Activated T-helper 1 cell treated with anti-CD3 and anti-CD28 coated beads, Interleukin-2, amount 50 U/mL, for 16 hours (primary cell): ENCODE results near the gene ACBD6.
"Not testable (repeated sequence)": the region's sequence is repeated elsewhere in the genome, so short reads cannot be mapped to it uniquely, and the experiment has no call there.

ENCODE experiments used
- DNase-seq, 2 donors: peaks; one replicate each; pipeline ENCODE4 v3.0.0-alpha.2; 2020; ENCODE audit warnings: low read depth in 1 of 2, low spot score in 1 of 2

The ACBD6 gene

GRCh38 chr1:180502361-180503279 is at the start of gene ACBD6:
ACBD6 (minus strand) TSS chr1:180502577; CDS start chr1:180502266, 311 bp downstream.
- peak; percentile 63 to 76 for DNase-seq

- DNase-seq: no peak
Observed at GRCh38 chr1:180551997-180552396, 49.6 kb upstream of the ACBD6 start.

- DNase-seq: no peak
Observed at GRCh38 chr1:180550241-180550640, 47.9 kb upstream of the ACBD6 start.

GRCh38 chr1:180549770-180550169 is 47.4 kb upstream of the ACBD6 start:
- DNase-seq: not testable (repeated sequence)

DNA sequence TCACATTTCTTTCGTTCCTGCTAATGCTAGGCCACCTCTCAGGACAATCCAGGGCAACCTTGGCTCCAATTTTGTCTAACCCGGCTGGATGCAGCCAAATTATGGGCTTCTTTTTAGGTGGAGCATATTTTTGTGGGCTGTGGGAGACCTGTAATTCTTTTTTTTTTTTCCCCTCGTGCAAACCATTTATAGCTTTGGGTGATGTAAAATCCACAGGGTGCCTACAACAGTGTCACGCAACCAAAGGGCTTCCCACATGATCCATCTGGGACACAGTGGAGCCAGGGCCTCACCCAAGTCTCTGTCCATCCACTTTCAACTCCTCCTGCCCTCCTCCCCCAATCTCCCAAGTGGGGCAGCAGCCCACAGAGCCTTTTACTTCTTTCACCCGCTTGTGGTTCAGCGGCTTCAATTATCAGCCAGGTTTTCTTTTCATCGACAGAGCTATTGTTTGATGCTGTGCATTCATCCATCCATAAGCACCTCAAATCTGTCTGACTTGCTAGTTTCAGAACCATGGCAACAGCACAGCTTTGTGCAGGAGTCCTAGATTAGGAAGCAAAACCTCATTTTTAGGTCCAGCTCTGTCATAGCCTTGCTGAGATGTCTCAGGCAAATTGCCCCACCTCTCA is 46.4 kb upstream of the ACBD6 start:
- no peak for DNase-seq

- DNase-seq: no peak
Observed at GRCh38 chr1:180545991-180546390, 43.6 kb upstream of the ACBD6 start.

GRCh38 chr1:180544050-180544449 is 41.7 kb upstream of the ACBD6 start:
- DNase-seq: no peak

GRCh38 chr1:180542838-180543145 is 40.4 kb upstream of the ACBD6 start:
- no peak for DNase-seq

GRCh38 chr1:180542113-180542837 is 39.9 kb upstream of the ACBD6 start:
- no peak for DNase-seq

DNA sequence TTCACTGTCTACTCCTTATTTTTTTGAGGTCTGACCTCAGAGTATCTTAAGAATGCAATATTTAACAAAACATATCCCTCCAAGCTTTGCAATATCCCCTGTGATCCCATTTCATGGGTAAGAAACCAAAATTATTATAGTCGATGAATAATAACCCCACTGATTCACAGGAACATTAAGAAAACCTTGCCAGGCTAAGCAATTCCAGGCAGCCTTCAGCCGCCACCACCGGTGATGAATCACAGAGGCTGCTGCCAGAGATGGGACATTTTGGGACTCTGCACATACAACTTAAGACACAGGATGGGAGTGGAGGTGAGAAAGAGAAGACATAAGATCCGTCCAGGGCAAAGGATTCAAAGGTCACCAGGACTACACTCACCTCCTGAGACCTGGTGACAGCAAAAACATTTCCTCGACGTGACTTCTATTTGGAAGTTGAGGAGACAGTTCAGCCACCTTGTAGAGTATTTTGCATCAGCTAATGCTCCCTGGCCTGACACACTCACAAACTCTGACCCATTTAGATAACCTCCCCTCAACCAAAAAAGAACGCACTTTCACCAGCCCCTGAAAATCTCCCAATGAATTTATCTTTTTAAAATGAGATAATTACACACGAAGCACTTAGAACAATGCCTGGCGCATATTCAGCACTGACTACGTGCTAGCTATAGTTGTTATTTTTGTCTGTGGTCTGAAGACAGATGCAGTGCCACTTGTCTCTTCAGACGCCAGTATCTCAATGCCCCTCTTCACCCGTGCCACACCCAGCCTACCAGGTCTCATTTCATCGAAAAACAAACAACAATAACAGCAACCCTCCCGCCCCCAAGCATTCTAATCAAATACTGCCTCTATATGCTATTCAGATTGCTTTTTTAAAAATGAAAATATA is 38.6 kb upstream of the ACBD6 start:
- DNase-seq: no peak

- no peak for DNase-seq
Observed at GRCh38 chr1:180539136-180539535, 36.8 kb upstream of the ACBD6 start.

DNA sequence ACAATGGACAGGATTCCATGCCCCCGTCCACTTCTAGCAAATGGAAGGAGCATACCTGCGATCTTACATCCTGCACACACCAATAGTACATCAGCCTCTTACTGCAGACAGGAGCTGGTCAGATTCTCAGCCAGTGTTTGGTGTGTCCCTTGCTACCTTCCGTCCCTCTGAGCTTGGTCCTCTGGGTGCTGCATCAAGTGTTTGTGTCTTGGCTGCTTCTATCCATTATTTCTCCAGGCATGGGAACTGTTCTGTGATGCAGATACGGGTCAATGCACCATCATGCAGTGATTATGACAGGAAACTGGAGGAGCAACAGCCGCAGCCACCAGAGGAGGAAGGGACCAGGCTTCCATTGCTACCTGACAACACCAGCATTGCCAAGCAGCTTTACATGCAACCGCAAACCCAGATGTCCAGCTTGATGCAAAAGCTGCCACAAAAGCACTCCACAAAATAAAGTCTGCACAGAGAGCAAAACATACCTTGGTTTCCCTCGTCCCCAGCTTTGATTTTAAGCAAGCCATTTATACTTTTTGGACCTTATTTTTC is 34.5 kb upstream of the ACBD6 start:
- no peak for DNase-seq

GRCh38 chr1:180535418-180535999 is 33.1 kb upstream of the ACBD6 start:
- no peak for DNase-seq

- DNase-seq: no peak
Observed at GRCh38 chr1:180534214-180534613, 31.8 kb upstream of the ACBD6 start.

DNA sequence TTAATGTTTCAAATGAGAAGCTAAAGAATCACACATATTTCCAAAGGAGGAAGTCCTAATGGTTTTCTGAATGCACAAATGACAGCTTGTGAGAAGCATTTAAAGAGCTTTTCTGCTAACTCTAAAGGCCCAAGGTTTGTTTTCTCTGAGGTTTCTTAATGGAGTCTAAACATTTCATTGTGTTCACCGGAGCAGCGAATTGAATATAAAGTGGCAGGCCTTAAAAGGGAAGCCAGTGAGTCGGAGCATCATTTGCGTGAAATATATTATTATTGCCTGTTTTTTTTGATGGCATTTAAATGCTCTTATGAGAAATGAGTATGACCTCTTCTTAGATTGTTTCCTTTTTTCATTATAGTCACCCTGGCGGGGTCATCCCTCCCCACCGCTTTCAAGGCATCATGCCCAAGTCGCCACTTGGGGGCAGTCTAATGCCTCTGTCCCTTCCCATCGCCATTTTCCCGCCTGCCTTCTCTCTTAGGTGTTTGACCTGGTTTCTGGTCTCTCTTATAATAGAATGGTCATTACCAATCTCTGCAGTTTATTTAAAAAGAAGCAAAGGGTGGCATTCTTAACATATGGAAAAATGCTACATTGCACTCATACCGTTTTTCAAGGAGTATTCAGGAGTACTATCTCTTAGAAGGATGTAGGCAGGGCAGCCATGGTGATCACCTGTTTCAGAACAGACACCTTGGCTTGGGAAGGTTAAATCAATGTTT is 31.1 kb upstream of the ACBD6 start:
- DNase-seq: peak in 1 of 2 donors; percentile 33

- no peak for DNase-seq
Observed at GRCh38 chr1:180532854-180533253, 30.5 kb upstream of the ACBD6 start.

DNA sequence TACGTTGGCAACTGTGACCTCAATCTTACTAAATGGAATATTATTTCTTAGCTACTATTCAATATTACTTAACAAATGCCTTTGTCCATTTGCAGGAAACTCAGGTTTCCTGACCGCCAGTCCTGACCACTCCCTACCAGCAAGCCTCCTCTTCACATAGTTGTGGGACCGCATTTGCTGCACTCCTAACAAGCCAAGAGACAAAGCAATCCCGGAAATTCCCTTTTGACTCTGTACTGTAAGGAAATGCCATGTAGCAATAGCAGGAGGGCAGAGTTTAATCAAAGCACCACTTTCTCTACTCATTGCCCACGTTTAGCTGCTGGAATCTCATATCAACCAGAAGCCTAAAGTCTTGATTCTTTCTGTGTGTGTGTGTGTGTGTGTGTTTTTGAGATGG is 28.1 kb upstream of the ACBD6 start:
- no peak for DNase-seq

DNA sequence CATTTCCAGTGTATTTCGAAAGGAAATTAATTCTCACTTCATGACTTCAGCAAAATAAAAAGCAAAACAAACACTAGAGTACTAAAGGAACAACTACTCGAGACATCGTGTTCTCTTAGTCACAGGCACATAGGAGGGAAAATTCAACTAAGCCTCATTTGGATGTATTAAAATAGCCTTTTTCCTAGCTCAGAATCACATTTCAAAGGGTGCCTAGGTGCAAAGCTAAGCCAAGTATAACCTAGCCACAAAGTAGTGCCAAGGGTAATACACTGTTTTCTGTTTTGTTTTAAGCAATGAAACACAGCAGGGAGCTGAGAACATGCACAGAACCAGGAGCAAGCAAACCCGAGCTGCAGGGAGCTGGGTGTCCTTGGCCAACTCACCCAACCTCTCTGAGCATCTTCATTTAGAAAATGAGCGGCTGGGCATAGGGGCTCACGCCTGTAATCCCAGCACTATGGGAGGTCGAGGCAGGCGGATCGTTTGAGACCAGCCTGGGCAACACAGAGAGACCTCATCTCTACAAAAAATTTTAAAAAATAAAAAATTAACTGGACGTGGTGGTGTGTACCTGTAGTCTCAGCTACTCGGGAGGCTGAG is 26.6 kb upstream of the ACBD6 start:
- DNase-seq: no peak

- no peak for DNase-seq
Observed at GRCh38 chr1:180527101-180527669, 24.8 kb upstream of the ACBD6 start.
